HG03342 (cell line): ENCODE results near the gene SLC8A2.

Experiments used
- ATAC-seq: cut with Tn5 transposase; IDR thresholded peaks from one replicate; pipeline ENCODE4 v1.9.1; 2021; ENCODE audit warnings: mild to moderate bottlenecking, moderate library complexity; ENCODE audit not compliant: unreplicated experiment

The SLC8A2 gene

DNA sequence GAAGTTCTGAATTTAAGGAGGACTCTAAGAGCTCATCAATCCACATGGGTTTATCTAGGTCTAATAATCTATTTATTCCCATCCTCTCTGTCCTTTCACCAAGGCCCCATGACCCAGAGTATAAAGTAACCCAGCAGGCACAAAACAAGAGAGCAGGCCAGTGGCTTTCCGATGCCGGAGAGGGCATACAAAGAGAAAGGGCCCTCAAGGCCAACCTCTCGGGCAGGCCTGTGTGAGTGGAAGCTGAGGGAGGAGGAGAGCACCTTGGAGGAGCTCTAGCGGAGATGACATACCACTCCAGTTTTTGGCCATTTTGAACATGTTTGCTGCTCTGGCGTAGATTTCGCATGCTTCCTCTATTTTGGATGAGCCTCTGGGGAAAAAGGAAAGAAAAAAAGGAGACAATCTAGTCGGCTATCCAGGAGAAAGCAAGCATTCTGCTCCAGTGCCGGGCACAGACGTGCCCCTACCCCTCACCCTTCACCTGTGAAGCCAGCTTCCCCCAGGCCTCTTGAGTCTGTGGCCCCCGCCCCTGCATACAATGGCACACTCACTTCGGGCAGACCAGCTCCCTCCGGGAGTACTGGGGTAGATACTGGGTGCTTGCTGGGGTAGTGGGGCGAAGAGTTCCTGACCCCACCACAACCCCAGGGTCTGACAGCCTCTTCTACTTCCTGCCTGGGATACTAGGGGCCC is 31.6 kb upstream of the SLC8A2 start:
- ATAC-seq: no peak

- no peak for ATAC-seq
Observed at GRCh38 chr19:47499863-47500830, 28.5 kb upstream of the SLC8A2 start.

DNA sequence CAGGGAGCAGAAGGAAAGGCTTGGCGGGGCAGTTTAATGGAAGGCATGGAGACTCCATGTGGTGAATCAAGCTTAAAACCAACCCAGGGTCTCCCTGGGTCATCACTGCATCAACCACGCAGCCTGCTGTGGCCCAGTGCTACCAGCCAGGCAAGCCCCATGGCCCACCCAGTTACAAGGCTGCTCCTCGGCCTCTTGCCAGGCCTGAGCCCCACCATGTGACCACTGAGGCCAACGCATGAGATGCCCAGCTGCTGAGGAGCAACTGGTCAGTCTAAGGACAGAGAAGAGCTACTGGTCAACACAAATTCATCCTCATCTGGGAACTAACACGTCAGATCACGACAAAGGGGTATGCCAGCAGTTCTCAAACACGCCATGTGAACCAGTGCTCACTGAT is 27.7 kb upstream of the SLC8A2 start:
- ATAC-seq: no peak

DNA sequence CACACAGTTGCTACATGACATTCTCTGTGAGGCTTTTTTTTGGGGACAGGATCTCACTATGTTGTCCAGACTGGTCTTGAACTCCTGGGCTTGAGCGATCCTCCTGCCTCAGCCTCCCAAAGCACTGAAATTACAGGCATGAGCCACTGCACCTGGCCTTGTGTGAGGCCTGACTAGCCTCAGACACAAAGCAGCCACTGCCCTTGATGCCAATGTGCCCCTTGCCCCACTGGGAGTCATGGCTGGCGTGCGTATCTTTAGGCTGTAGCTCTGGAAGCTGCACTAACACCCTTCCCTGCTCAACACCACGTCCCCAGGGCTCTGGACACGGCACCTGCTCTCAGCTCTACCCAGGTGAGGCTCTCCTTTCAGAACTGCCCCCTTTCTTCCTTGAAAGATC is 26.9 kb upstream of the SLC8A2 start:
- no peak for ATAC-seq

GRCh38 chr19:47497821-47498520 is 26.3 kb upstream of the SLC8A2 start:
- ATAC-seq: no peak

GRCh38 chr19:47497050-47497766 is 25.5 kb upstream of the SLC8A2 start:
- ATAC-seq: no peak

DNA sequence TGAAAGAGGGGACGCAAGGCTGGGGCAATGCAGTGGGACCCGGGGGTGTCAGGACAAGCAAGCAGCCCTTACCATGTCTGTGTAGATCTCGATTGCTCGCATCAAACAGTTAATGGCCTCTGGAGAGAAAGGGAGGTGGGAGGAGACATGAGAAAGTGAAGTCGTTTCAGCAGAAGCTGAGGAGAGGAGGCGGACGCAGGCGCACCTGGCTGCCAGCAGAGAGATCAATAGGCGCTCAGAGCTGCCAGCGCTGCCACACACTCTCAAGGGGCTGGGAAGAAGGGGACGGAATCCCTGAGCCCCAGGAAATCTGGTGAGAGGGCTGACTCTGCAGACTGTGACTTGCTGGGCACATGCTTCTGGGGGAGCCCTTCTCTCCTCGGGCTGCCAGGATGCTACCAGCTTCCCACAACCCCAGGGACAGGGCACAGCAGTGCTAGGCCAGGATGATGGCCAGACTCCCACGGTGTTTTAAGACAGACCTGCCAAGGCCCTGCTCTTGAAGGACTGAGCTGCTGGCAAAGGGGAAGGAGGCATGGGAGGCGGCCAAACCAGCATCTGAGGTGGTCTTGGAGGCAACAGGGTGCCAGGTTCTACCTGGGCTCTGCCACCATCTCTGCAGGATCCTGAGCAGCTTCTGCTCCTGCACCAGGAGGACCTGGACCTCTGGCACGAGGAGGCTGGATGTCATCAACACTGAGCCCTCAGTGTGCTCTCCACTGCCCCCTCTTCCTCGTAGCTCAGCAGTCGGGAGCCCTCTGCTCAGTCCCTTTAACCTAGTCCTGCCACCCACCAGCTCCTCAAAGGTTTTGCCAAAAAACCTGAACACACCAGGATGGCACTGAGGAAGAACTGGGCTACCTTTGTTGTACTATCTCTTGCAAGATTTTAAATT is 24.0 kb upstream of the SLC8A2 start:
- ATAC-seq: no peak

GRCh38 chr19:47494729-47495128 is 23.0 kb upstream of the SLC8A2 start:
- ATAC-seq: no peak

DNA sequence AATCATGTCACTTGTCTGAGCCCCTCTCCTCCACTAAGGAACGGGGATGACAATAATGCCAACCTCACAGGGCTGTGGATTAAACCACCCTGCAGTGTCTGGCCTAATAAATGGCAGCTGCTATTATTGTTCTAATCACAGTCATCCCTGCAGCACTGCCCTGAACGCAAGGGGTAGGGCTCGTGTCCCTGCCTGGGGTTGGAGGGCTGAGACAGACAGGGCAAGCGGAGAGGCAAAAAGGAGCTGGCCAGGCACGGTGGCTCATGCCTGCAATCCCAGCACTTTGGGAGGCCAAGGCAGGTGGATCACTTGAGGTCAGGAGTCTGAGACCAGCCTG is 22.5 kb upstream of the SLC8A2 start:
- ATAC-seq: no peak

- ATAC-seq: no peak
Observed at GRCh38 chr19:47493378-47494210, 21.9 kb upstream of the SLC8A2 start.

DNA sequence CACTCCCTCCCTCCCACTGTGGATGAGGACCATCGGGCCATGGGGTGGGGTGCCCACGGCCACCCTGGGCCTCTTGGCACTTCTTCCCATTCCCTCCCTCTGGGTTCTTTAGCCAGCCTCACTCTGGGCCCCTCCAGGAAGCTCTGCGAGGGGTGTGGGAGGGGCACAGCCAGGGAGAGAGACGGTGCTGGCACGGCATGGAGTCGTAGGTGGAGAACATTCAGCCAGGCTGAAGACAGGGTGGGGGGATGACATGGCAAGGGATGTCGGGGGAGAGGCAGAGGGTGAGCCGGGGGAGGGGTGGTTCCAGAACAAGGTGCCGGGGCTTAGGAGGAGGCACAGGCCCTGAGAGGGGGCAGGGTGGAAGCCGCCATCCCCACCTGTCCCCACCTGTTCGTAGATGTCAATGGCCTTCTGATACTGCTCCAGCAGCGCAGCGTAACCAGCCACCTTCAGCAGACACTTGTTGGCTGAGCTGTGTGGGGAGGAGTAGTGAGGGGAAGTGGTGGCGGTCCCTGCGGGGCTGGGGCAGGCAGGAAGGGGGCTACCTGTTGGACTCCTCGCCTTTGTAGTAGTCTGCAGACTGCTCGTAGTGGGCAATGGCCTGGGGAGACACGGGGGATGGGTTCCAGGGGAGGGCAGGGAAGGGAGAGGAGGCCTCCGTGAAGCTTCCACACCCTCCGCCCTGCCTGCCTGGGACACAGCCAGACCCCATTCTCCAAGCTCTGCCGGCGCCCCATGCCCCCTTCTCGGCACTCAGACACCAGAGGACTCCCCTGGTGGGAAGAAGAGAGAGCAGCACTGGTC is 21.1 kb upstream of the SLC8A2 start:
- ATAC-seq: no peak

DNA sequence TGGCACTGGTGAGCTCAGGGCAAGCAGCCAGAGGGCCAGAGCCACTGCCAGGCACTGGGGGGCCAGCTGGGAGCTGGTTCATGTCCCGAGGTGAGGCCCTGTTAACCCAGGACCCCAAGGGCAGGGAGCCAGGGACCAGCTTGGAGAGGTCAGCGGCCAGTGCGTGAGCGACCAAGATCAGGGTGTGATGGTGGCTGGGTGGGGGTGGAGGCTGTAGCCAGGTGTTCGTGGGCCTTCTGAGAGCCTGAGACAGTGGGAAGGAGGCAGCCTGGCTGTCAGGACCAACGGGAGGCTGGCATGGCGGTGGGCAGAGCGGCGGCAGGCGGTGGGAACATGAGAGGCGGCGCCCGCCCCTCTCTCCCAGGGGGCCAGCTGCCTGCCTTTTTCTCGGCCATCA is 20.4 kb upstream of the SLC8A2 start:
- ATAC-seq: no peak

DNA sequence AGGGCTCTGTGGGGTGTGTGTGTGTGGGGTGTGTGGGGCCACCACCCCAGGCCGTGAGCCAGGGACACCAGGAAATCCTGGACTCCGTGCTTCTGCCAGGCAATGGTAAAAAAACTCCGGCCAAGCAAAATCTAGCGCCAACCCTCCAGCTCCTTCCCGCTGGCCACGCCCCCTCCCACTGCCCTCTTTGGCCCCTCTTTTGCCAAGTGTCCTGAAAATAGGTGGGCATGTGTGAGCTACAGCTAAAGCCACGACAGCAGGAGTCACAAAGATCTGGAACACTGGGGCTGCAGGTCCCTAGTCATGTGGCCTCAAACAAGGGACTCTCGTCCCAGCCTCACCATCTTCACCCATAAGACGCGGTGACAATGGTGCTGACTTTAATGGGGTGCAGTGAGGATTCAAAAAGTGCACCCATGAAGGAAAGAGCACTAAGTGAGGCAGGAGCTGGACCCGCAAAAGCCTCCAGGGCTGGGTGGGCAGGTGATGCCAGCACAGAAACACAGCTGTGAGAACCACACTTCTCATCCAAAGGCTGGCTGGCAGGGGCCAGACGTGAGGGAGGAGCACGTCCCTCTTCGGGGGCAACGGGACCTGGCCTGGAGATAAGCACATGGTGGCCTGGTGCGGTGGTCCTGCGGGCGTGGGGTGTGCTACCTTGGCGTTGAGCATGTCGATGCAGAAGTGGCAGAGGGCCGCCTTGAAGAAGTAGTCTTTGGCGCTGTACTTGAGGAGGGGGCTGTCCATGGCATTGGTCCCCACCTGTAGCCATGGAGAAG is 19.9 kb upstream of the SLC8A2 start:
- no peak for ATAC-seq

- no peak for ATAC-seq
Observed at GRCh38 chr19:47490847-47491246, 19.2 kb upstream of the SLC8A2 start.

GRCh38 chr19:47490031-47490430 is 18.3 kb upstream of the SLC8A2 start:
- no peak for ATAC-seq

DNA sequence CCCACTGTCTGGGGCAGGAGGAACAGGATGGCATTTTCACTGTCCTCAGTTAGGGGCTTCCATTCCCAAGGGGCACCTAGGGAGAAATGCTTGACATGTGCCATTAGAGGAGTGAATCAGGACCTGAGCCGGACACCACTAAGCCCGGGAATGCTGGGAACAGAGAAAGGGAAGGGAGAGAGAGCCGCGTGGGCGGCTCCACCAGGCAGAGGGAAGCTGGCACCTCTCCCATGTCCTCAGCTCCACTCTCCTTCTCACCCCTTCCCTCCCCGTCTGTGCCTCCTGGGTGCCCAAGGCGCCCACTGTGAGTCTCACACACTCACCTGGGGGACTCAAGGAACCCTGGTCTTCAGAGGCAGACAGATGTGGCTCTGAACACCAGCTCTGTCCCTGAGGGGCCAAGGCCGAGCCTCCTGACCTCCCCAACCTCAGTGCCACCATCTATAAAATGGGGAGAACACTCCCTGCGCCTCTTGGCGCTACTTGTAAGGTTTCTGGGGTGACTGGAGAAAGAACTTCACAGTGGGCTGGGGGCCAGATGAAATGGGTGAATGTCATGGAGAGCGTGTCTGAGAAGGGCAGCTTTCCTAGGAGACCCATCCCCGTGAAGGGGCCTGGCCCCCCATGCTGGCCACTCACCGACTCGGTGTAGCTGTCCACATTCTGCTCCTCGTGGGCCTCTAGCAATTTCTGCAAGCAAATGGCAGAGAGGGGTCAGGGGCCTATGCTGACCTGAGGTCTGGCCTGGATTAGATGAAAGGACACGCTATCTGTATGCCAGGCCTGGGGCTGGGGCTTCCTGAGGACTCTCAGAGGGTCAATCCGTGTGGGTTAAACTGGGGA is 17.6 kb upstream of the SLC8A2 start:
- no peak for ATAC-seq
